Adipose tissue (tissue), 3 donors: ENCODE data around the gene MPRIP. TPM values are rescaled to one million over a fixed set of nuclear protein-coding genes. Genes with fewer than 3 reads are reported as not detected.
"Not testable (repeated sequence)": the region's sequence is repeated elsewhere in the genome, so short reads cannot be mapped to it uniquely, and the experiment has no call there.

Source experiments
- H3K27ac ChIP-seq: one replicate; pipeline ENCODE4 v1.5.1; 2013; ENCODE audit warnings: low read depth, low read length
- WGBS, 3 donors: extraction: QIAGEN DNeasy Blood & Tissue Kit; methylation state at CpG; one replicate each; pipeline ENCODE4 v1.1.7; 2013; 5-methylcytosine and 5-hydroxymethylcytosine counted together
- polyA plus RNA-seq, 3 donors: library from polyadenylated mRNA; stranded (reverse); fragments of 200-250 nt; gene quantifications; one replicate each; pipeline ENCODE4 v1.2.3, GENCODE V29; 2013
- donor health status: healthy with polysubstance abuse.
- donor health status: Bipolar disorder and iron deficiency.
- donor health status: healthy.

Gene MPRIP
- polyA plus RNA-seq, 3 donors, result 51.8 to 140 (median 128) TPM

GRCh38 chr17:17144916-17145665 is 102.8 kb downstream of the MPRIP start:
- H3K27ac ChIP-seq, result no peak overlapping the region
- 64 to 84% (median 67%) methylated on average over 13 of the region's 13 CpGs for WGBS, 3 donors

- 83 to 89% (median 84%) methylated on average over 12 to 14 of the region's 14 CpGs for WGBS, 3 donors
Measured at GRCh38 chr17:17146786-17147406, 104.6 kb downstream of the MPRIP start.

GRCh38 chr17:17147821-17148220 is 105.6 kb downstream of the MPRIP start:
- WGBS, 3 donors, result 75 to 78% (median 75%) methylated on average over 5 of the region's 5 CpGs
- H3K27ac ChIP-seq, result no peak overlapping the region

More at GRCh38 chr17:17146786-17147406, 104.6 kb downstream of the MPRIP start:
- no peak overlapping the region for H3K27ac ChIP-seq

- H3K27ac ChIP-seq, result no peak overlapping the region
- WGBS, 3 donors, result 75 to 90% (median 76%) methylated on average over 9 of the region's 9 CpGs
Measured at GRCh38 chr17:17149520-17150447, 107.5 kb downstream of the MPRIP start.

- no peak overlapping the region for H3K27ac ChIP-seq
- WGBS, 3 donors, result 73 to 88% (median 84%) methylated on average over 1 of the region's 1 CpG
Measured at GRCh38 chr17:17150448-17150800, 108.2 kb downstream of the MPRIP start.

GRCh38 chr17:17151055-17151454 is 108.8 kb downstream of the MPRIP start:
- 93 to 97% (median 94%) methylated on average over 5 of the region's 5 CpGs for whole genome bisulfite sequencing, 3 donors
- no peak overlapping the region for H3K27ac ChIP-seq

GRCh38 chr17:17151541-17151940 is 109.3 kb downstream of the MPRIP start:
- H3K27ac ChIP-seq, result no peak overlapping the region
- 75 to 94% (median 82%) methylated on average over 3 of the region's 3 CpGs for WGBS, 3 donors

GRCh38 chr17:17151962-17152361 is 109.7 kb downstream of the MPRIP start:
- WGBS, 3 donors, result 33 to 58% (median 34%) methylated on average over 8 of the region's 8 CpGs
- H3K27ac ChIP-seq, result no peak overlapping the region

GRCh38 chr17:17152385-17152784 is 110.1 kb downstream of the MPRIP start:
- H3K27ac ChIP-seq, result no peak overlapping the region
- WGBS, 3 donors, result 83 to 86% (median 84%) methylated on average over 4 of the region's 4 CpGs

- 83 to 91% (median 83%) methylated on average over 9 of the region's 9 CpGs for WGBS, 3 donors
- no peak overlapping the region for H3K27ac ChIP-seq
Measured at GRCh38 chr17:17153071-17153470, 110.8 kb downstream of the MPRIP start.

- no peak overlapping the region for H3K27ac ChIP-seq
- WGBS, 3 donors, result 79 to 87% (median 82%) methylated on average over 7 of the region's 7 CpGs
Measured at GRCh38 chr17:17153709-17154108, 111.5 kb downstream of the MPRIP start.

- no peak overlapping the region for H3K27ac ChIP-seq
- WGBS, 3 donors, result 88 to 91% (median 90%) methylated on average over 5 of the region's 5 CpGs
Measured at GRCh38 chr17:17154556-17154955, 112.3 kb downstream of the MPRIP start.

- 87 to 92% (median 89%) methylated on average over 8 of the region's 8 CpGs for WGBS, 3 donors
- H3K27ac ChIP-seq, result no peak overlapping the region
Measured at GRCh38 chr17:17154981-17155380, 112.7 kb downstream of the MPRIP start.

- H3K27ac ChIP-seq, result no peak overlapping the region
- 93 to 96% (median 93%) methylated on average over 3 of the region's 3 CpGs for WGBS, 3 donors
Measured at GRCh38 chr17:17155568-17155967, 113.3 kb downstream of the MPRIP start.

GRCh38 chr17:17156107-17156506 is 113.8 kb downstream of the MPRIP start:
- no peak overlapping the region for H3K27ac ChIP-seq
- WGBS, 3 donors, result 68 to 88% (median 70%) methylated on average over 4 of the region's 4 CpGs

- H3K27ac ChIP-seq, result no peak overlapping the region
Measured at GRCh38 chr17:17156511-17156910, 114.3 kb downstream of the MPRIP start.

GRCh38 chr17:17157041-17157440 is 114.8 kb downstream of the MPRIP start:
- WGBS, 3 donors, result 86 to 91% (median 90%) methylated on average over 6 of the region's 6 CpGs
- no peak overlapping the region for H3K27ac ChIP-seq

More at GRCh38 chr17:17156511-17156910, 114.3 kb downstream of the MPRIP start:
- 74 to 87% (median 81%) methylated on average over 10 of the region's 10 CpGs for WGBS, 3 donors

GRCh38 chr17:17158506-17158905 is 116.2 kb downstream of the MPRIP start:
- WGBS, 3 donors, result 92 to 96% (median 96%) methylated on average over 32 to 33 of the region's 33 CpGs
- H3K27ac ChIP-seq, result not testable (repeated sequence)

- no peak overlapping the region for H3K27ac ChIP-seq
- WGBS, 3 donors, result 92 to 97% (median 94%) methylated on average over 4 of the region's 4 CpGs
Measured at GRCh38 chr17:17159571-17159970, 117.3 kb downstream of the MPRIP start.
